Sigmoid colon (tissue), 7 donors: Measurements from ENCODE around the gene TESMIN. TPM values are rescaled to one million over a fixed set of nuclear protein-coding genes. Genes with fewer than 3 reads are reported as not detected.

Experiments
- DNase-seq: peaks from one replicate; pipeline ENCODE4 v3.0.0-alpha.2; 2019
- H3K27ac ChIP-seq, 4 donors: fragments of 200-600 bp; sonication (generic); one replicate each; pipeline ENCODE4 v1.5.1; 2016 to 2019; ENCODE audit warnings: mild to moderate bottlenecking in 1 of 4
- H3K27me3 ChIP-seq, 3 donors: fragments of 200-600 bp; sonication (generic); one replicate each; pipeline ENCODE4 v1.5.1; 2019; ENCODE audit warnings: mild to moderate bottlenecking in 1 of 3
- H3K36me3 ChIP-seq, 4 donors: fragments of 200-600 bp; sonication (generic); one replicate each; pipeline ENCODE4 v1.5.1; 2016 to 2019
- H3K4me1 ChIP-seq, 4 donors: fragments of 200-600 bp; sonication (generic); one replicate each; pipeline ENCODE4 v1.5.1; 2017 to 2019
- H3K4me3 ChIP-seq, 4 donors: fragments of 200-600 bp; sonication (generic); one replicate each; pipeline ENCODE4 v1.5.1; 2017 to 2019; ENCODE audit warnings: mild to moderate bottlenecking in 2 of 4, moderate library complexity in 1 of 4
- H3K9me3 ChIP-seq, 4 donors: fragments of 200-600 bp in 3 of 4; sonication (generic) in 3 of 4; one replicate each; pipeline versions ENCODE4 v1.5.1 to v1.6.1; 2013 to 2019
- EP300 ChIP-seq, 4 donors: sonication (generic); formaldehyde crosslinking; IDR thresholded peaks; one replicate each; pipeline ENCODE4 v1.6.1; 2017; ENCODE audit warnings: antibody characterized with exemption in 4 of 4
- POLR2A ChIP-seq, 2 donors: fragments of 450-650 bp; IDR thresholded peaks; one replicate each; pipeline ENCODE4 v1.6.1; 2016; ENCODE audit warnings: antibody characterized with exemption in 2 of 2, mild to moderate bottlenecking in 2 of 2, moderate library complexity in 2 of 2
- POLR2AphosphoS5 ChIP-seq, 4 donors: sonication (generic); formaldehyde crosslinking; IDR thresholded peaks; one replicate each; pipeline ENCODE4 v1.6.1; 2017; ENCODE audit warnings: antibody characterized with exemption in 4 of 4
- WGBS, 2 donors: extraction: QIAGEN DNeasy Blood & Tissue Kit; methylation state at CpG; one replicate each; pipeline ENCODE4 v1.1.7; 2013; 5-methylcytosine and 5-hydroxymethylcytosine counted together
- intact Hi-C: fragments of 100-400 bp; cut with DNase I; formaldehyde crosslinking; loops from one replicate; pipeline ENCODE4 v1.15.1; 2023
- polyA plus RNA-seq, 3 donors: library from polyadenylated mRNA; stranded (reverse); fragments of 200-250 nt; gene quantifications; one replicate each; pipeline ENCODE4 v1.2.3, GENCODE V29; 2013
- total RNA-seq, 4 donors: library from RNA; depleted of rRNA; stranded (reverse); fragments of >200 nt; gene quantifications; one replicate each; pipeline ENCODE4 v1.1.0, GENCODE V29; 2016
- TF ChIP-seq, protein P1 (sequence below), 4 experiments: fragments of 450-650 bp in 3 of 4; fragments of 200-600 bp in 1 of 4; IDR thresholded peaks; one replicate each; pipeline ENCODE4 v1.5.1; 2016 to 2019; ENCODE audit warnings: antibody characterized with exemption in 4 of 4, mild to moderate bottlenecking in 3 of 4, moderate library complexity in 2 of 4
- donor health status: healthy with polysubstance abuse.
- donor health status: Bipolar disorder and iron deficiency.
- donor health status: healthy.

TESMIN gene
- total and polyA plus RNA-seq, 7 donors = 2.3 to 6.3 (median 4.8) TPM; not detected in 4

- Histone ChIP-seq H3K9me3 (no peaks in the 10 kb centered on the region), H3K36me3 (peaks cover 58 to 87% (median 69%) of the 10 kb centered on the region in 4 donors), H3K27me3 (no peaks in the 10 kb centered on the region), H3K27ac (no peak overlapping the region), H3K4me1 (no peaks in the 10 kb centered on the region), H3K4me3 (no peak overlapping the region)
- intact Hi-C loops = no loop called here
- 90 to 94% methylated on average over 12 of the region's 12 CpGs for WGBS, 2 donors
- DNase-seq = no peak
- TF ChIP-seq POLR2A (IDR thresholded peaks at IDR 0.05) (no peak), POLR2AphosphoS5 (IDR thresholded peaks at IDR 0.05) (no peak), EP300 (IDR thresholded peaks at IDR 0.05) (no peak)
- TF ChIP-seq, protein P1, sequence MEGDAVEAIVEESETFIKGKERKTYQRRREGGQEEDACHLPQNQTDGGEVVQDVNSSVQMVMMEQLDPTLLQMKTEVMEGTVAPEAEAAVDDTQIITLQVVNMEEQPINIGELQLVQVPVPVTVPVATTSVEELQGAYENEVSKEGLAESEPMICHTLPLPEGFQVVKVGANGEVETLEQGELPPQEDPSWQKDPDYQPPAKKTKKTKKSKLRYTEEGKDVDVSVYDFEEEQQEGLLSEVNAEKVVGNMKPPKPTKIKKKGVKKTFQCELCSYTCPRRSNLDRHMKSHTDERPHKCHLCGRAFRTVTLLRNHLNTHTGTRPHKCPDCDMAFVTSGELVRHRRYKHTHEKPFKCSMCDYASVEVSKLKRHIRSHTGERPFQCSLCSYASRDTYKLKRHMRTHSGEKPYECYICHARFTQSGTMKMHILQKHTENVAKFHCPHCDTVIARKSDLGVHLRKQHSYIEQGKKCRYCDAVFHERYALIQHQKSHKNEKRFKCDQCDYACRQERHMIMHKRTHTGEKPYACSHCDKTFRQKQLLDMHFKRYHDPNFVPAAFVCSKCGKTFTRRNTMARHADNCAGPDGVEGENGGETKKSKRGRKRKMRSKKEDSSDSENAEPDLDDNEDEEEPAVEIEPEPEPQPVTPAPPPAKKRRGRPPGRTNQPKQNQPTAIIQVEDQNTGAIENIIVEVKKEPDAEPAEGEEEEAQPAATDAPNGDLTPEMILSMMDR (IDR thresholded peaks at IDR 0.05) = no peak
Observed at GRCh38 chr11:68770781-68771180, 19.5 kb upstream of the TESMIN start.

GRCh38 chr11:68767672-68768071 is 16.4 kb upstream of the TESMIN start:
- Histone ChIP-seq H3K27me3 (no peaks in the 10 kb centered on the region), H3K27ac (no peak overlapping the region), H3K9me3 (no peaks in the 10 kb centered on the region), H3K36me3 (peaks cover 53 to 86% (median 59%) of the 10 kb centered on the region in 4 donors), H3K4me1 (no peaks in the 10 kb centered on the region), H3K4me3 (no peak overlapping the region)
- intact Hi-C loops = no loop called here
- no peak for TF ChIP-seq POLR2A (IDR thresholded peaks at IDR 0.05)
- TF ChIP-seq POLR2AphosphoS5 (IDR thresholded peaks at IDR 0.05) = no peak
- TF ChIP-seq, protein P1 (IDR thresholded peaks at IDR 0.05) = no peak
- TF ChIP-seq EP300 (IDR thresholded peaks at IDR 0.05) = no peak
- WGBS, 2 donors = 91 to 96% methylated on average over 11 of the region's 11 CpGs
- DNase-seq = no peak

DNA sequence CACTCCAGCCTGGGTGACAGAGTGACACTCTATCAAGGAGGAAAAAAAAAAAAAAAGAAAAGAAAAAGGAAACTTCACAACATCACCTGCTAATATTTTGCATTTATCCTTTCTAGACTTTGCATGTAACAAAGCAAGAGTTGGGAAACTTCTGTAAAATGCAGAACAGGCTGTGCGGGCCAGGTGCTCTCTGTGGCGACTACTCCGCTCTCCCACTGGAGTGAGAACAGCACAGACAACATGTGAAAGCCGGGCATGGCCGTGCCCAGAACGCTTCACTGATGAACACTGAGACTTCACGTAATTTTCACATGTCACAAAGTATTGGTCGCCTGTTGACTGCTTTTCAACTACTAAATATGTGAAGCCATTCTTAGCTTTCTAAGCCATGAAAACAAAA is 15.5 kb upstream of the TESMIN start:
- TF ChIP-seq POLR2AphosphoS5 (IDR thresholded peaks at IDR 0.05) = no peak
- no peak for TF ChIP-seq EP300 (IDR thresholded peaks at IDR 0.05)
- TF ChIP-seq POLR2A (IDR thresholded peaks at IDR 0.05) = no peak
- TF ChIP-seq, protein P1 (IDR thresholded peaks at IDR 0.05) = no peak
- Histone ChIP-seq H3K9me3 (no peaks in the 10 kb centered on the region), H3K27me3 (no peaks in the 10 kb centered on the region), H3K27ac (no peak overlapping the region), H3K4me3 (no peak overlapping the region), H3K4me1 (no peaks in the 10 kb centered on the region), H3K36me3 (peaks cover 53 to 86% (median 59%) of the 10 kb centered on the region in 4 donors)
- intact Hi-C loops = no loop called here
- WGBS, 2 donors = 95 to 97% methylated on average over 8 of the region's 8 CpGs
- DNase-seq = no peak

GRCh38 chr11:68764746-68765145 is 13.4 kb upstream of the TESMIN start:
- TF ChIP-seq EP300 (IDR thresholded peaks at IDR 0.05) = no peak
- TF ChIP-seq, protein P1 (IDR thresholded peaks at IDR 0.05) = no peak
- no peak for TF ChIP-seq POLR2AphosphoS5 (IDR thresholded peaks at IDR 0.05)
- no peak for TF ChIP-seq POLR2A (IDR thresholded peaks at IDR 0.05)
- Histone ChIP-seq H3K36me3 (peaks cover 53 to 86% (median 61%) of the 10 kb centered on the region in 4 donors), H3K4me3 (no peak overlapping the region), H3K27me3 (no peaks in the 10 kb centered on the region), H3K9me3 (no peaks in the 10 kb centered on the region), H3K4me1 (no peaks in the 10 kb centered on the region), H3K27ac (no peak overlapping the region)
- no peak for DNase-seq
- 88 to 90% methylated on average over 16 of the region's 16 CpGs for WGBS, 2 donors
- intact Hi-C loops = no loop called here
